Ovary (tissue), 9 donors: ENCODE results near the gene VWA5B2. TPM values are rescaled to one million over a fixed set of nuclear protein-coding genes. Genes with fewer than 3 reads are reported as not detected.

Experiments
- DNase-seq, 5 donors: peaks; one replicate each; pipeline ENCODE4 v3.0.0-alpha.2; 2019 to 2020
- H3K27ac ChIP-seq, 2 donors: fragments of 200-600 bp; one replicate each; pipeline versions ENCODE4 v1.5.1 to v1.8.0; 2019 to 2022
- H3K27me3 ChIP-seq: fragments of 200-600 bp; one replicate; pipeline ENCODE4 v1.8.0; 2022
- H3K36me3 ChIP-seq: fragments of 200-600 bp; sonication (generic); one replicate; pipeline ENCODE4 v1.5.1; 2019
- H3K4me1 ChIP-seq: one replicate; pipeline ENCODE4 v1.8.1; 2013; ENCODE audit warnings: mild to moderate bottlenecking, moderate library complexity; ENCODE audit not compliant: insufficient read depth
- H3K4me3 ChIP-seq: fragments of 200-600 bp; sonication (generic); one replicate; pipeline ENCODE4 v1.5.1; 2017
- H3K9me3 ChIP-seq, 2 donors: fragments of 200-600 bp in 1 of 2; sonication (generic) in 1 of 2; one replicate each; pipeline versions ENCODE4 v1.5.1 to v1.8.1; 2013 to 2019; ENCODE audit warnings: mild to moderate bottlenecking in 1 of 2, moderate library complexity in 1 of 2
- EP300 ChIP-seq: sonication (generic); formaldehyde crosslinking; IDR thresholded peaks from one replicate; pipeline ENCODE4 v1.6.1; 2017; ENCODE audit warnings: antibody characterized with exemption
- POLR2A ChIP-seq: fragments of 450-650 bp; IDR thresholded peaks from one replicate; pipeline ENCODE4 v1.6.1; 2017; ENCODE audit warnings: antibody characterized with exemption, mild to moderate bottlenecking, moderate library complexity
- WGBS, 3 donors: extraction: QIAGEN DNeasy Blood & Tissue Kit in 1 of 3; methylation state at CpG; one replicate each; pipeline versions ENCODE4 v1.1.5 to v1.1.7; 2013 to 2017; 5-methylcytosine and 5-hydroxymethylcytosine counted together
- intact Hi-C, 4 donors: fragments of 100-400 bp; cut with DNase I; formaldehyde crosslinking; loops; one replicate each; pipeline versions ENCODE4 v1.11.0 to v1.15.1; 2022 to 2023
- polyA plus RNA-seq, 2 donors: library from polyadenylated mRNA; stranded (reverse); fragments of 200-250 nt in 1 of 2; fragments of 350-450 nt in 1 of 2; fragmentation: Illumina TruSeq in 1 of 2; extraction: RNeasy Lipid Tissue Mini Kit (QIAGEN cat#74804) in 1 of 2; gene quantifications; one replicate each; pipeline ENCODE4 v1.2.3, GENCODE V29; 2013 to 2014
- total RNA-seq, 7 donors: library from RNA; depleted of rRNA in 2 of 7; stranded (reverse); fragments of >200 nt in 2 of 7; fragmentation: NEBNext Ultra II Directional in 3 of 7; extraction: Animal tissue kit (Norgen Biotek cat#: 25700) in 3 of 7; gene quantifications; one replicate each; pipeline versions ENCODE4 v1.1.0 to v1.2.4, GENCODE V29; 2016 to 2023
- TF ChIP-seq, protein P1 (sequence below), 3 donors: fragments of 450-650 bp in 2 of 3; fragments of 200-600 bp in 1 of 3; IDR thresholded peaks; one replicate each; pipeline versions ENCODE4 v1.5.1 to v1.8.0; 2016 to 2022; ENCODE audit warnings: antibody characterized with exemption in 3 of 3, mild to moderate bottlenecking in 1 of 3
- donor health status: DM: no; HTN: no; CAD: no; lungs with moderate emphysema.
- donor health status: DM: no; HTN: no; CAD: no.
- donor health status: Bipolar disorder and iron deficiency.
- donor health status: DM: yes; HTN: yes; CAD: no.
- donor health status: DM: no; HTN: no; CAD: no.
- donor health status: DM: yes; HTN: yes; CAD: no.

The VWA5B2 gene
- total and polyA plus RNA-seq, 9 donors: 0.15 to 5.9 (median 0.48) TPM; not detected in 1

DNA sequence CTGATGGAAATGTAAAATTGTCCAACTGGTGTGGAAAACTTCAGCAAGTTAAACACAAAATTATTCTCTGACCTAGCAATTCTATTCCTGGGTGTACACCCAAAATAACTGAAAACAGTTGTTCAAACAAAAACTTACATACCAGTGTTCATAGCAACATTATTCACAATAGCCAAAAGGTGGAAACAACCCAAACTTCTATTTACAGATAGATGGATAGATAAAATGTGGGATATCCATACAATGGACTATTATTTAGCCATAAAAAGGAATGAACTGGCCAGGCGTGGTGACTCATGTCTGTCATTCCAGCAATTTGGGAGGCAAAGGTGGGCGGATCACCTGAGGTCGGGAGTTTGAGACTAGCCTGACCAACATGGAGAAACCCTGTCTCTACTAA lies 6.9 kb upstream of the VWA5B2 start:
- H3K9me3 ChIP-seq: no peaks in the 10 kb centered on the region
- intact Hi-C loops: no loop called here
- no peak overlapping the region for H3K4me3 ChIP-seq
- no peak overlapping the region for H3K27ac ChIP-seq
- no peaks in the 10 kb centered on the region for H3K4me1 ChIP-seq
- no peaks in the 10 kb centered on the region for H3K36me3 ChIP-seq
- DNase-seq: no peak
- WGBS, 3 donors: 72 to 84% (median 76%) methylated on average over 3 of the region's 3 CpGs
- no peaks in the 10 kb centered on the region for H3K27me3 ChIP-seq
- TF ChIP-seq, protein P1, sequence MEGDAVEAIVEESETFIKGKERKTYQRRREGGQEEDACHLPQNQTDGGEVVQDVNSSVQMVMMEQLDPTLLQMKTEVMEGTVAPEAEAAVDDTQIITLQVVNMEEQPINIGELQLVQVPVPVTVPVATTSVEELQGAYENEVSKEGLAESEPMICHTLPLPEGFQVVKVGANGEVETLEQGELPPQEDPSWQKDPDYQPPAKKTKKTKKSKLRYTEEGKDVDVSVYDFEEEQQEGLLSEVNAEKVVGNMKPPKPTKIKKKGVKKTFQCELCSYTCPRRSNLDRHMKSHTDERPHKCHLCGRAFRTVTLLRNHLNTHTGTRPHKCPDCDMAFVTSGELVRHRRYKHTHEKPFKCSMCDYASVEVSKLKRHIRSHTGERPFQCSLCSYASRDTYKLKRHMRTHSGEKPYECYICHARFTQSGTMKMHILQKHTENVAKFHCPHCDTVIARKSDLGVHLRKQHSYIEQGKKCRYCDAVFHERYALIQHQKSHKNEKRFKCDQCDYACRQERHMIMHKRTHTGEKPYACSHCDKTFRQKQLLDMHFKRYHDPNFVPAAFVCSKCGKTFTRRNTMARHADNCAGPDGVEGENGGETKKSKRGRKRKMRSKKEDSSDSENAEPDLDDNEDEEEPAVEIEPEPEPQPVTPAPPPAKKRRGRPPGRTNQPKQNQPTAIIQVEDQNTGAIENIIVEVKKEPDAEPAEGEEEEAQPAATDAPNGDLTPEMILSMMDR (IDR thresholded peaks at IDR 0.05): no peak
- TF ChIP-seq POLR2A (no peak), EP300 (no peak)

GRCh38 chr3:184223946-184224345 lies 5.4 kb upstream of the VWA5B2 start:
- DNase-seq: no peak
- Histone ChIP-seq H3K27me3 (no peaks in the 10 kb centered on the region), H3K9me3 (no peaks in the 10 kb centered on the region), H3K36me3 (no peaks in the 10 kb centered on the region), H3K4me3 (no peak overlapping the region), H3K4me1 (no peaks in the 10 kb centered on the region), H3K27ac (no peak overlapping the region)
- whole genome bisulfite sequencing, 3 donors: 62 to 71% (median 67%) methylated on average over 3 of the region's 3 CpGs
- intact Hi-C loops: no loop called here
- TF ChIP-seq EP300 (no peak), POLR2A (no peak)
- TF ChIP-seq, protein P1 (IDR thresholded peaks at IDR 0.05): no peak

- peaks cover 6% of the 10 kb centered on the region for H3K4me1 ChIP-seq
- TF ChIP-seq, protein P1 (IDR thresholded peaks at IDR 0.05): no peak
- TF ChIP-seq EP300: no peak
- no peaks in the 10 kb centered on the region for H3K27me3 ChIP-seq
Observed at GRCh38 chr3:184227481-184227935, 1.9 kb upstream of the VWA5B2 start.

DNA sequence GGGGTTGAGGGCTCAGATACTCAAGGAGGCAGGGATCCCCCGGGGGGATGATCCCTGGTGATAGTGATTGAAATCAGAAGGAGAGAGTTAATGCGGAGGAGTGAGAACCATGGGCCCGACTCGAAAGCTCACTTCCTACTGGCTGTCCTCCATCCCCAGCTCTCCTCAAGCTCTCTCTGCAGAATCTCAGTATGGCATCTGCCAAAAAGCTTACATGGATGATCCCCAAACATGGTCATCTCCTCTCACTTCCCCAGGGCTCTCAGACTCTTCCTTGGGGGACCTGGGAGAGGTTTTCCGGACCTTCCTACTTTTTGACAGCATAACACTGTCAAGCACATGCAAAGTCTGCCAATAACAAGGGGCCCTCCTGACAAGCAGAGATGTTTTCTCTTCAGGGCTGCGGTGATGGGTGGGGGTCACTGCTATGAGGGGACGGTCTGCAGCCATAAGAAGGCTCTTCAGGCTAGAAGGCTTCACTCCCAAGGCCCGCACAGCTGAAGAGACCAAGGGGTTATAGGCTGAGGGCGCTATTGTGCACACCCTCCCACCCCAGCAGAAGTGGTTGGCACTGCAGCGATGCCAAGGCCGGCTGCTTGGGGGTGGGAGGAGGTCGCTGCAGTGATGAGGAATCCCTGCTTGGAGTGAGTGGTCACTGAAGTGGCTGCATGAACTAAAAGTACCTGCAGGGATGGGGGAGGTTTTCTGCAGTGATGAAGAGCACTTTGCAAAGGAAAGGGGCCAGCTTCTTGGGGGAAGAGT lies 828 bp upstream of the VWA5B2 start:
- intact Hi-C loops: no loop called here
- no peaks in the 10 kb centered on the region for H3K36me3 ChIP-seq
- H3K27ac ChIP-seq: no peak overlapping the region
- no peaks in the 10 kb centered on the region for H3K27me3 ChIP-seq
- WGBS, 3 donors: 27 to 34% (median 31%) methylated on average over 12 of the region's 12 CpGs
- DNase-seq: no peak
- no peak overlapping the region for H3K4me3 ChIP-seq
- H3K9me3 ChIP-seq: no peaks in the 10 kb centered on the region
- peaks cover 6% of the 10 kb centered on the region for H3K4me1 ChIP-seq
- TF ChIP-seq POLR2A: no peak
- TF ChIP-seq, protein P1 (IDR thresholded peaks at IDR 0.05): no peak
- TF ChIP-seq EP300: no peak

More at GRCh38 chr3:184227481-184227935, 1.9 kb upstream of the VWA5B2 start:
- no peak overlapping the region for H3K4me3 ChIP-seq
- intact Hi-C loops: no loop called here
- DNase-seq: no peak
- WGBS, 3 donors: 59 to 73% (median 60%) methylated on average over 2 of the region's 2 CpGs
- no peaks in the 10 kb centered on the region for H3K36me3 ChIP-seq
- no peak overlapping the region for H3K27ac ChIP-seq
- no peaks in the 10 kb centered on the region for H3K9me3 ChIP-seq
